ENCODE data around the gene BABAM2.

- TF ChIP-seq GABPA (IDR thresholded peaks at IDR 0.05 in 1 of 2, conservative IDR thresholded peaks at IDR 0.05 in 1 of 2) (no peak), CTCF (IDR thresholded peaks at IDR 0.05; ENCODE audit: low read depth, low read length, missing input control) (no peak), HNF4G (IDR thresholded peaks at IDR 0.05) (no peak), YY1 (IDR thresholded peaks at IDR 0.05) (no peak), JUND (IDR thresholded peaks at IDR 0.05) (no peak), REST (IDR thresholded peaks at IDR 0.05) (no peak), EGR1 (IDR thresholded peaks at IDR 0.05; ENCODE audit: low read depth in 2 of 2) (no peak)
These were observed 398.1 kb downstream of the BABAM2 start for GRCh38 chr2:28288620-28289019.

All from liver (tissue), 3 donors.